Subcutaneous adipose tissue (tissue), 4 donors: ENCODE results near the gene GTF2F1. TPM values are rescaled to one million over a fixed set of nuclear protein-coding genes. Genes with fewer than 3 reads are reported as not detected.

ENCODE experiments used
- CTCF ChIP-seq: fragments of 450-650 bp; IDR thresholded peaks from one replicate; pipeline ENCODE4 v1.5.1; 2016; ENCODE audit warnings: low read depth, mild to moderate bottlenecking, control low read depth, antibody characterized with exemption, moderate library complexity
- total RNA-seq, 4 donors: library from RNA; depleted of rRNA; stranded (reverse); fragments of >200 nt; gene quantifications; one replicate each; pipeline ENCODE4 v1.1.0, GENCODE V29; 2016

Gene GTF2F1
- total RNA-seq, 4 donors from 2014 or later = 27.9 to 41.6 (median 33.8) TPM

GRCh38 chr19:6423499-6424194 lies 30.7 kb upstream of the GTF2F1 start:
- no peak for TF ChIP-seq CTCF

- no peak for TF ChIP-seq CTCF
Measured at GRCh38 chr19:6421075-6422014, 28.4 kb upstream of the GTF2F1 start.

GRCh38 chr19:6418562-6418932 lies 25.6 kb upstream of the GTF2F1 start:
- TF ChIP-seq CTCF = no peak

GRCh38 chr19:6417713-6418561 lies 25.0 kb upstream of the GTF2F1 start:
- no peak for TF ChIP-seq CTCF

GRCh38 chr19:6416658-6417405 lies 23.9 kb upstream of the GTF2F1 start:
- no peak for TF ChIP-seq CTCF

GRCh38 chr19:6415591-6416190 lies 22.7 kb upstream of the GTF2F1 start:
- no peak for TF ChIP-seq CTCF
